ENCODE measurements around the gene SLC27A6. TPM values are rescaled to one million over a fixed set of nuclear protein-coding genes. Genes with fewer than 3 reads are reported as not detected.

Gene SLC27A6
- total RNA-seq, 1 donor from 2014 or later, result 76.5 TPM

DNA sequence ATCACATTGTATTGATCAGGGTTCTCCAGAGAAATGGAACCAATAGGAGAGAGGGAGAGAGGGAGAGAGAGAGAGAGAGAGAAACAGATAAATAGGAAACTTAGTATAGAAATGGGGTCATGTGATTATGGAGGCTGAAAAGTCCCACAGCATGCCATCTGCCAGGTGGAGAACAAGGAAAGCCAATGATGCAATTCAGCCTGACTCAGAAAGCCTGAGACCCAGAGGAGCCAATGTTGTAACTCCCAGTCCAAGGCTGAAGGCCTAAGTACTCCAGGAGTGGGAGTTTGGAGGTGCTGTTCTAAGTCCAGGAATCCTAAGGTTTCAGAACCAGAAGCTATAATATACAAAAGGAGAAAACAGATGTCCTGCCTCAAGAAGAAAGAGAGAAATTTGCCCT, 80.9 kb downstream of the SLC27A6 start:
- intact Hi-C loops (cut with DNase I), result no loop called here
- DNase-seq (ENCODE audit: missing footprints) (no peak), ATAC-seq (no peak)

DNA sequence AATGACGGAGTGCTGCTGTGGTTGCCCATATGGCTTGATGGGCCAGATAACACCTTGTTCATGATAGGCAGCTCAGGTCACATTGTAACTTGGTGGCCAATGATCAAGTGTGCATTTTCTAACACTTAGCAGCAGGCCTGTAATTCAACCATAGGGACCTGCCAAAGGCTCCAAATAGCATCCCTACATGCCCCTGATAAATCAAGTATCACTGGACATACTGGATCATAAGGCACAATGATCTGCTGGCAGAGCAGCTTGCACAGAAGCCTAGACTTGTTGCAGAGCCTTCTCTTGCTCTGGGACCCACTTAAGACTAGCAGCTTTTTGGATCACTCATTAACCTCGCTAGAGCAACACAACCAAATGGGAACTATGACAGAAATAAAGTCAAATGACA, 83.2 kb downstream of the SLC27A6 start:
- ATAC-seq, result no peak
- intact Hi-C loops (cut with DNase I), result no loop called here
- DNase-seq (ENCODE audit: missing footprints), result no peak

DNA sequence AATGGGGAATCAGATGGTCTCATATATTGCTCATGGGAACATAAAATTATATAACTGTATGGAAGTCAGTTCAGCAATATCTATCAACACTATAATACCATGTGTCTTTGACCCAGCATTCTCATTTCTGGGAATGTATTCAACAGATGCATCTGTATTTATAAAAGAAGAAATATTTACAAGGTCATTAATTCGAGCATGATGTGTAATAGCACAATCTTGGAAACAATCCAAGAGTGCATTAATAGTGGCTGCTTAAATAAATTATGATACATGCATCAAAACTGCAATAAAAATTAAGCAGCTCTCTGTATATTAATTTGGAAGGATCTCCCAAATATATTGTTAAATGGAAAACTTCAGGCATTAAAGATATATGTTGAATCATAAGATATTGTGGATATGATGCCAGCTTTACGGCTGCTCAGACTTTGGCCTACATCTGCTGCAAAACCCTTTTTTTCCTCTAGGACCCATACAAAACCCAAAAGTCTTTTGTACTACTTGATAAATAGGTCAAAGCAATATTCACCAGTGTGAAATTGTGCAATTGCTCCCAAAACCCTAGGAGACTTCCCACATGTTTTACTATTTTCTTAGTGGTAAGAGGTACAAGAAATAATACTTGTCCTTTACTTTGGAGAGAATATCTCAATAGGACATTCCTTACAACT, 84.0 kb downstream of the SLC27A6 start:
- no peak for ATAC-seq
- DNase-seq (ENCODE audit: missing footprints), result no peak
- intact Hi-C loops (cut with DNase I), result no loop called here

DNA sequence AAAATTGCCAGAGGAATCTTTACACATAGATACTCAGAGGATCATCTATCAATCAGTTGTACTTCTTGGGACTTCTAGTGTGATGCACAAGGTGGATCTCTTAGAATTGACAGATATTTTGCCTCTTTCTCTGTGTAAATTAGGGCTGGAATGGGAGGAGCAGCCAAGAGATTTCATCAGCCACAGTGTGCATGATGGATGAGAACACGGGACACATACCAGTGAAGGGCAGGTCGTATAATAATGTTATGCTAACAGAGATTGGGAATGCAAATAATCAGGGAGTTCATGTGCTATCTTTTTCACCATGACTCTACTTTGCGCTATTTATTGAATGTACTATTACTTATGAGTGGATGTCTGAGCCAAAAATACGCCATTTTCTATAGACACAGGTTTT, 86.0 kb downstream of the SLC27A6 start:
- no peak for ATAC-seq
- no peak for DNase-seq (ENCODE audit: missing footprints)
- intact Hi-C loops (cut with DNase I), result no loop called here

DNA sequence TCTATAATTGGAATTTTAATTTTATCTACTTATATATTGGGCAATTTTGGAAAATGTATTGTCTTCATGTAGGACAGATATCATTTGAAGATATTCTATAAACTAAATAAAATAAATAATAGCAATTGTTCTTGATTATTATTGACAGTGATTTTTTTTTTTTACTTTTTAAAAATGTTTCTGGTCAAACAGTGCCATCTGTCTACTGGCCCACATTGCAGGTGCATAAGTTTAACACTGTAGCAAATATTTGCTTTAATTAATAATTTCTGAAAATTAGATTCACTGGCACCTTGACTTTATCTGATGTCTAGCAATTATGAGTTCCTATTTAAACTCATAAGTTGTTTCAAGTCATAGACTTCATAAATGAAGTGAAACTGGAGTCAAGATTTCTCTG, 88.2 kb downstream of the SLC27A6 start:
- no peak for DNase-seq (ENCODE audit: missing footprints)
- intact Hi-C loops (cut with DNase I), result no loop called here
- ATAC-seq, result no peak

DNA sequence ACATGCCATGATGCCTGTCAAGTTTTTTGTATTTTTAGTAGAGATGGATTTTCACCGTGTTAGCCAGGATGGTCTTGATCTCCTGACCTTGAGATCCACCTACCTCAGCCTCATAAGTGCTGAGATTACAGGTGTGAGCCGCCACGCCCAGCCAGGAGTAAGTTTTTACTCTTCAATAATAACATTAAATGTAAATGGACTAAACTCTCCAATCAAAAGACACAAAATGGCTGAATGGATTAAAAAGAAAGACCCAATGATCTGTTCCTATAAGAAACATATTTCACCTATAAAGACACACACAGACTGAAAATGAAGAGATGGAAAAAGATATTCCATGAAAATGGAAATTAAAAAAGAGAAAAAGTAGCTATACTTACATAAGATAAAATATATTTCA, 92.0 kb downstream of the SLC27A6 start:
- ATAC-seq (no peak), DNase-seq (ENCODE audit: missing footprints) (no peak)
- intact Hi-C loops (cut with DNase I), result no loop called here

DNA sequence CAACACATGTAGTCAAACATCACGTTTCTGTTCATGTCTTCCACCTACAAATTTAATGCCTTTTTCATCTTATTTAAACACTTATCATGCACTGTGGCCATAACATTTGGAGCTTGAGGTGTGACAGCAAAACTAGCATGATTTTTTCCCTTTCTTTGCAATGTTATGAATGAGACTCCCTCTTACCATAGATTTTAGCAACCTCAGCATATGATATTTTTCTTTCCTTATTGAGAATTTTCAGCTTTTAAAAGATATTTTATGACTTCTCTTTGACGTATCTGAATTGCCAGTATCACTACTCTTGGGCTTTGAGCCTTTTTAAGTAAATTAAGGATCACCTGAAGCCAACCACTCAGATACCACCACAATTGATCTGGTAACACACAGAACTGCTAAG, 96.6 kb downstream of the SLC27A6 start:
- DNase-seq (ENCODE audit: missing footprints) (no peak), ATAC-seq (no peak)
- intact Hi-C loops (cut with DNase I), result no loop called here

DNA sequence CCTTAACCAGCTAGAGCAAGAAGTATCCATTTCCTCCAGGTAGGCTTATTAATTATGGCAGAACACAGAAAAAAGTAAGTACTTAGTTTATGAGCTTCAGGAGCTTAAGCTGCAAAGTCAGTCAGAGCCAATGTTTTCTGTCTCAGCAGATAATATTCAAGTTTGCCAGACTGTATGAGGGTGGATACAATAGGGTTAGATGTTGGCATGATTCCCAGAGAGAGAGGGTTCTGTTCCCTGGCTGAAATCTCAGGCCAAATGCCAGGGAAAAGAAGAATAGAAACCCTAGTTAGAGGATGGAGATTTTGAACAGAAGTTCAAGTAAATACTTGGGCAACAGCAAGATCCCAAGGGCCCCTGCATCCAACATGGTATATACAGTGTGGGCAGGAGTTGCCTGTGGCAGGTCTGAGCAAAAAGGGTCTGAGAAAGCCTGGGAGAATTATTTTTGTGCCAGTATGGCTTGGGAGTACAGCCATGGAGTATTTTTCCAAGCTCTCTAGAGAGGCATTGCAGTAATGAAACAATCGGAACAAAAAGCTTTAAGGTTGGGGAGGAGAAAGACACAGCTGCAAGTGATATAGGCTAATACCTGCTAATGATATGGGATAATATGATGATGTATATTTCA, 98.3 kb downstream of the SLC27A6 start:
- ATAC-seq (peak; percentile 63), DNase-seq (ENCODE audit: missing footprints) (no peak)
- intact Hi-C loops (cut with DNase I), result no loop called here

DNA sequence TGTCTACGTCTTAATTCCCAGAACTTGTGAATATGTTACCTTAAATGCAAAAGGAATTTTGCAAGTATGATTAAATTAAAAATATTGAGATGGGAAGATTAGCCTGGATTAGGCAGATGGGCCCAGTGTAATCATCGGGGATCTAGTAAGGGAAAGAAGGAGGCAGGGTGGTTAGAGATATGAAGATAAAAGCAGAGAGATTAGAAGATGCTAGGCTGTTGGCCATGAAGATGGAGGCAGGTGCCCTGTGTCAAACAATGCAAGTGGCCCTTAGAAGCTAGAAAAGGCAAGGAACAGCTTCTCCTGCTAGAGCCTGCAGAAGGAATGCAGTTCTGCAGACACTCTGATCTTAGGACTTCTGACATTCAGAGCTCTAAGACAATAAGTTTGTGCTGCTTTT, 100.4 kb downstream of the SLC27A6 start:
- ATAC-seq, result no peak
- intact Hi-C loops (cut with DNase I), result no loop called here
- DNase-seq (ENCODE audit: missing footprints), result no peak

DNA sequence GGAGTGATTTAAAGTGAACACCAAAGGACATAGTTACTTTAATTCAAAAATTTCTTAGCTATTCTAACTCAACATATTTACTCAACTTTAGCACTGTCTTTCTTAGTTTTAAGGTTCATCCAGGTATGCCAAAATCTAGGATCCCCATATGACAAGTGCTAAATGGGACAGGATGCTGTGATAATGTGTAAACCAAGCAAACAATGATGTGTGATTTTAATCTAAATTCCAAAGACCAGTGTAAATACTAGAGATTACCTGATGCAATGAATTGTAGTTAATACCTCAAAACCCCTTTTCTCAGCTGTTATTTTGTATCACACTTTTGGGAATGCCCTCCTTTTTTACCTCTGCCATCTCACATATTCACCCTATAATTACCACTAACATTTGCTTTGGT, 102.5 kb downstream of the SLC27A6 start:
- no peak for DNase-seq (ENCODE audit: missing footprints)
- ATAC-seq, result no peak
- intact Hi-C loops (cut with DNase I), result no loop called here

DNA sequence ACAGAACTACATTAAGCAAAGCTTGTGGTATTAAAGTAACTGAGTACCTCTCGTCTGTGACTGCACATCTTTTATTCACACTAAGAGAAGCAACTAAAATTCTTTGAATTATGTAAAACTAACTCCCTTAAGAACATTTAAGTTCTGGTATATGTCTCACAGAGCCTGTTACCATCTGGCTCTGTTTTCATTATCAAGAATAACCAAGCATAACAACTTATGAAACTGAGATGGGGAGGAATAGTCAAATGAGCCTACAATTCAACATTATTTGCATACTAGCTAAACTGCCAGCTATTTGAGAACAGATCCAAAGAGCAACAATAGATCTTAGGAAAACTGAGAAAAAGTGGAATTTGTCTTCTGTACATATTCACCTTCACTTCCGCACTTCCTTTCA, 104.0 kb downstream of the SLC27A6 start:
- no peak for DNase-seq (ENCODE audit: missing footprints)
- intact Hi-C loops (cut with DNase I), result no loop called here
- no peak for ATAC-seq

DNA sequence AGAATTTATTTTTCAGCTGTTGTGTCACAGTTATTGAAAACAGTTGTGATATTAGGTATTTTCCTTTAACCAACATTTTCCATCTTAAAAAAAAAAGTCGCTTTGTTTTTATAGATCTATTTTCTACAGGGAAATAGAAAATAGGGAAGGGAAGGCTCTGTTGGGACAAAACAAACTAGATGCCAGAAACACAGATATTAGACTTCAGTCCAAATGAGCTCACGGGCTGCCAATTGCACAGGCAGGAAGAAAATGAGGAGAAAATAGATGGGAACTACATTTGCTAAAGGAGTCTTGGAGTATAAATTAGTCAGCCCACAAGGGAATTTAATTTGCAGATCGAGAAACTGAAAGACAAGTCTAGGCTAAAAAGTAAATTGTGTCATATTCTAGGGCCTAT, 107.8 kb downstream of the SLC27A6 start:
- intact Hi-C loops (cut with DNase I), result no loop called here
- DNase-seq (ENCODE audit: missing footprints) (no peak), ATAC-seq (no peak)

DNA sequence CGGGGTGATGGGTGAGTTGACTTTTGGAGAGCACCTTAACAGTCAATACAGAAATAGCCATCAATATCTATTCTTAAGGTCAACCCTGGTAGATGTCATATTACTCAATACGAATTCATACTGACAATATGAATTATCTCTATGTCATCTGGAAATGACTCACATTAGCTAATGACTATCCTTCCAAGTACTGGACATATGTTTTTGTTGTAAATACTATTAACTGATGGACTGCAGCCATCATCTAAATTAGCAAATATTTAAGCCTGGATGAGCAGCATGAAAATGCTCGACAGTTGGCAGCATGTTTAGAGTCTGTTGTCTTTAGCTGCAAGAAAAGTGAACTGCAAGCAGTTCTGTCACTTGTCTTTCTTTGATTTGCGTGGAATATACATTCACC, 109.6 kb downstream of the SLC27A6 start:
- DNase-seq (ENCODE audit: missing footprints) (no peak), ATAC-seq (no peak)
- intact Hi-C loops (cut with DNase I), result no loop called here

DNA sequence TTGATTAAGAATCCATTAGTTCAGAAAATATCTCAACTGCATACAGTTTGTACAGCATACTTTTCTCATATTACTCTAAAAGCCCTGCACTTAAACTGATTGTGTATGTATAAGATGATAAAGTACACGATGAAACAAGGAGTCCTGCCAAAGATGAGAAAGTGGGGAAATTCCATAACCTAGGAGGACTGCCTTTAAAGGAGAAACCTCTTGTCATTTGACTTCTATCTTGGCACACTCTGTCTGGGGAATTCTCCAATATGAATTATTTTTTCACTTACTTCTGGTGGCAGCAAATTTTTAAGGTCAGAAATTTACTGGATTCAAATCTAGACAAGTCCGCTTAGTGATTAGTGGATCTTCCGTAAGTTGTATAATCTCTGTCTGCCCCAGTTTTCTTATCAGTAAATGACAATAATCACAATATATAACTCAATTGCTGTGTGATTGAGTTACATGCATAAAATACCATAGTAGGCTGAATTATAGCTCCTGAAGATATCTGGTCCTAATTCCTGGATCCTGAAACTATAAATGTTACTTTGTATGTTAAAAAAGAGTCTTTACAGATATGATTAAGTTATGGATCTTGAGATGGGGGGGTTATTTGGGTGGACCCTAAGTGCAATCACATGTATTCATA, 112.3 kb downstream of the SLC27A6 start:
- no peak for DNase-seq (ENCODE audit: missing footprints)
- intact Hi-C loops (cut with DNase I), result no loop called here
- no peak for ATAC-seq

DNA sequence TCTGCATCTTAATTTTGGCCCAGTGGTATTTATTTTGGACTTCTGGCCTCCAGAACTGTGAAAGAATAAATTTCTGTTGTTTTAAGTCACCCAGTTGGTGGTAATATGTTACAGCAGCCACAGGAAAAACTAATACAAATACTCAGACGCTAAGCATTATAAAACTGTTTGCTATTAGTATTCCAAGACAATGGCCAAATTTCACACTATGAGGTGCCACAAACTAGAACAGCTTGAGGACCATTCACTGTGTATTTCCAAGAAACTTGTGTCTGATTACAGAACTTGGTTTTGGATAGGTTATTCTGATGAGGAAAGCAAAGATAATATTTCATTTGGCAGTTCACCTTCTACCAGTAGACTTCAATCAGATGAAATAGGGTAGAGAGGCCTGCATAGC, 113.0 kb downstream of the SLC27A6 start:
- no peak for ATAC-seq
- intact Hi-C loops (cut with DNase I), result no loop called here
- DNase-seq (ENCODE audit: missing footprints), result no peak

DNA sequence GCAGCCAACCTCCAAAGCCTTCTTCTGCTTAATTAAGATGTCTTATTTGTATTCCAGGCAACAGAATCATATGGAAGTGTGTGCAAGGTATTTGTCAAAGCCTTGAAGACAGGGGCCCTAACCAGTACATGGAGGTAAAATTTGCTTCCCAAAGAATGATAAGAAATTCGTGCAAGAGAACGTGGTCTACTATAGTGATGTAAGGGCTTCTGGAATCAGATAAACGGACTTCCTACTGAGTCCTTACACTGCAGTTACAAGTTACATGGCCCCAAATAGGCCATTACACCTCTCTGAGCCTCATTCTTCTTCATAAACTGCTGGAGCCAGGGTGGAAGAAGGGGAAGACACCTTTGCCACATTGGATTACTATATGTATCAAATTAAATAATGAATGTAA, 113.4 kb downstream of the SLC27A6 start:
- no peak for DNase-seq (ENCODE audit: missing footprints)
- no peak for ATAC-seq
- intact Hi-C loops (cut with DNase I), result no loop called here

DNA sequence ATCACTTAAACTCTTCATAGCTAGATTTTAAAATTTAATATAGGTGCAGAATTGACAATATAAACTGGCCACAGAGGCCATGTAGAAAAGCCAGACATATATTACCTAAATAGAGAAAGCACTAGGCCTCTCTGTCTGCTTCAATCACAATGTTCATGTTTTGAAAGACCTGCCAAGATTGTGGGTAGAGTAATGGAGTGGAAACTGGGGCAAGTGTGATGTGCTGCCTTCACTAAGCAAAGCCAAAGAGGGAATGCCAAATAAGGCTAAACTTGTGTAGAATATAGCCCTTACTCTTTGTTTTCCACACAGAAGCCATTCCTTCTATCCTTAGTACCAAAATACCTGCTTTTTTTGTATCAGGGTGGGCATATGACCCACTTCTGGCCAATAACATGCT, 114.2 kb downstream of the SLC27A6 start:
- intact Hi-C loops (cut with DNase I), result no loop called here
- ATAC-seq (no peak), DNase-seq (ENCODE audit: missing footprints) (no peak)

DNA sequence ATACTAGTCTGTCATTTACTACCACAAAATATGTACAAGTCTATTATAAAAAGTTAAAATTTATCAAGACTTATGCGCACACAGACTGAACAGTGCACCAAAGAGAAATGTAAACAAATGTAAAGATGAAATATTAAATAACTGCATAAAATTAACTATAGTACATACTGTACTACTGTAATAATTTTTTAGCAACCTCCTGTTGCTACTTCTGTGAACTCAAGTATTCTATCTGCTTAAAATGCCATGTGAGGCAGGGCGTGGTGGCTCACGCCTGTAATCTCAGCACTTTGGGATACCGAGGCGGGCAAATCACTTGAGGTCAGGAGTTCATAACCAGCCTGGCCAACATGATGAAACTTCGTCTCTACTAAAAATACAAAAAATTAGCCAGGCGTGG, 115.5 kb downstream of the SLC27A6 start:
- no peak for ATAC-seq
- DNase-seq (ENCODE audit: missing footprints), result no peak
- intact Hi-C loops (cut with DNase I), result no loop called here

DNA sequence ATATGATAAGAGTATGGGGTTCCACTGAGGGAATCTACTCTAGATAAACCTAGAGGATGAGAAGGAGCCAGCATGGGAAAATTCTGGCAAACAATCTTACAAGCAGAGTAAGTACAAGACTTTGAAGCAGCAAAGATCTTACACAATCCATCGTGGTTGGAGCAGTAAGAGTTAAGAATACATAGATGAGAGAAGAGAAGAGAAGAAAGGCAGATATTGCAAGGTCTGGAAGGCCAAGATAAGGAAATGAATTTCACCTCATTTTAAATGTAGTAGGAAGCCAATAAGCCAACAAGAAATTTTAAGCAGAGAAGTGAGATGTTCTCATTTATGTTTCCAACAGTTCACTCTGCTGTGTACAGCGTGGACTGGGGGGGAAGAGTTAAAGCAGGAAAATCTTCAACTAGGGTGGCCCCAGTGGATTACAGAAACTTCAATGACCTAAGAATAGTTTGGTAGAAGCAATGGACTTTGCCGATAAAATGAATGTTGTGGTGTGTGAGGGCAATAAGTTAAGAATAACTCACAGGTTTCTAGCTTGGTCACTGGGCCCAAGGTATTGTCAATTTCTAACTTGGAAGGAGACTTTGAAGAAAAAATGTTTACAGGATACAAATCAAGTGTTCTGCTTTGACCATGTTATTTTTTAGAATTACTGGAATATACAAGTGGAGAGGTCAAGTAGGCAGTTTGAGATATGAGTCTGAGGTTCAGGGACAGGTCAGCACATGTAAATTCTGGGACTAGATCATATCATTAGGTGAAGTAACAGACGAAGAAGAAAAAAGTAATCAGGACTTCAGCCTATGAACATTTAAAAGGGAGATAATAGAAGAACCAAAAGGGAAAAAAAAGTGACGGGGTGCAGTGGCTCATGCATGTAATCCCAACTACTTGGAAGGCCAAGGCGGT, 117.2 kb downstream of the SLC27A6 start:
- no peak for DNase-seq (ENCODE audit: missing footprints)
- intact Hi-C loops (cut with DNase I), result no loop called here
- no peak for ATAC-seq
